HEK293 (cell line): ENCODE results near the gene PRKCD.

ENCODE experiments used
- CTCF ChIA-PET: fragments of 350-600 bp; formaldehyde crosslinking; extraction: SDS; loops from one replicate; lab custom pipeline; 2021; ENCODE audit warnings: antibody characterized with exemption; lab: Yijun Ruan, JAX
- POLR2A ChIA-PET: fragments of 300-600 bp; formaldehyde crosslinking; extraction: SDS; loops from one replicate; lab custom pipeline; 2020; ENCODE audit warnings: antibody characterized with exemption, inconsistent platforms; lab: Yijun Ruan, JAX
- H3K27ac ChIP-seq: fragments of 200-500 bp; sonication (Bioruptor generic); 2 replicates; pipeline ENCODE4 v1.5.1; 2014; ENCODE audit warnings: low read depth, low read length, control low read depth, inconsistent platforms; ENCODE audit errors: extremely low read depth
- H3K36me3 ChIP-seq, 2 experiments: fragments of 200-500 bp in 1 of 2; sonication (Bioruptor generic) in 1 of 2; 1 replicate in 1 of 2; 2 replicates in 1 of 2; pipeline ENCODE4 v1.5.1; 2014 to 2017; ENCODE audit warnings: inconsistent platforms in 2 of 2, low read length in 2 of 2; ENCODE audit not compliant: control insufficient read depth in 2 of 2, insufficient read depth in 1 of 2
- H3K4me1 ChIP-seq: fragments of 200-500 bp; sonication (Bioruptor generic); 2 replicates; pipeline ENCODE4 v1.5.1; 2014; ENCODE audit warnings: mild to moderate bottlenecking, low read length, inconsistent platforms; ENCODE audit not compliant: control insufficient read depth, insufficient read depth
- H3K4me3 ChIP-seq: 2 replicates; pipeline ENCODE4 v1.5.1; 2011; ENCODE audit warnings: low read depth, mild to moderate bottlenecking, control low read depth, low read length, moderate library complexity
- H3K9me3 ChIP-seq: fragments of 200-500 bp; sonication (Bioruptor generic); 2 replicates; pipeline ENCODE4 v1.5.1; 2014; ENCODE audit warnings: low read depth, low read length, inconsistent platforms; ENCODE audit not compliant: control insufficient read depth, insufficient read depth
- EGR2 ChIP-seq: fragments of 450-650 bp; formaldehyde crosslinking; IDR thresholded peaks from 2 replicates; pipeline ENCODE4 v1.5.1; 2016; ENCODE audit warnings: low read depth, missing biosample characterization, missing genetic modification characterization
- RBAK ChIP-seq: fragments of 450-650 bp; formaldehyde crosslinking; IDR thresholded peaks from 2 replicates; pipeline ENCODE4 v1.5.1; 2016; ENCODE audit warnings: missing biosample characterization, missing genetic modification characterization
- ZBTB1 ChIP-seq: fragments of 450-650 bp; formaldehyde crosslinking; IDR thresholded peaks from 2 replicates; pipeline ENCODE4 v1.5.1; 2016; ENCODE audit warnings: missing biosample characterization, missing genetic modification characterization
- ZEB2 ChIP-seq: fragments of 450-650 bp; formaldehyde crosslinking; IDR thresholded peaks from 2 replicates; pipeline ENCODE4 v1.5.1; 2016; ENCODE audit warnings: missing biosample characterization, missing genetic modification characterization
- ZNF146 ChIP-seq: fragments of 450-650 bp; formaldehyde crosslinking; IDR thresholded peaks from 2 replicates; pipeline ENCODE4 v1.5.1; 2016; ENCODE audit warnings: missing biosample characterization, missing genetic modification characterization
- ZNF19 ChIP-seq: fragments of 450-650 bp; formaldehyde crosslinking; IDR thresholded peaks from 2 replicates; pipeline ENCODE4; 2016; ENCODE audit warnings: missing biosample characterization, missing genetic modification characterization, low read depth
- ZNF211 ChIP-seq: fragments of 450-650 bp; formaldehyde crosslinking; IDR thresholded peaks from 2 replicates; pipeline ENCODE4 v1.5.1; 2016; ENCODE audit warnings: low read depth, missing biosample characterization, missing genetic modification characterization
- ZNF341 ChIP-seq: fragments of 450-650 bp; formaldehyde crosslinking; IDR thresholded peaks from 2 replicates; pipeline ENCODE4; 2016; ENCODE audit warnings: low read depth, missing biosample characterization, missing genetic modification characterization
- ZNF350 ChIP-seq: fragments of 450-650 bp; formaldehyde crosslinking; IDR thresholded peaks from 2 replicates; pipeline ENCODE4 v1.5.0; 2017; ENCODE audit warnings: missing biosample characterization, mild to moderate bottlenecking, missing genetic modification characterization
- ZNF404 ChIP-seq: fragments of 450-650 bp; formaldehyde crosslinking; IDR thresholded peaks from 2 replicates; pipeline ENCODE4 v1.5.1; 2017; ENCODE audit warnings: missing biosample characterization, missing genetic modification characterization
- ZNF423 ChIP-seq: fragments of 450-650 bp; formaldehyde crosslinking; IDR thresholded peaks from 2 replicates; pipeline ENCODE4 v1.5.1; 2016; ENCODE audit warnings: missing biosample characterization, missing genetic modification characterization
- ZNF473 ChIP-seq: fragments of 450-650 bp; formaldehyde crosslinking; IDR thresholded peaks from 2 replicates; pipeline ENCODE4 v1.5.1; 2017; ENCODE audit warnings: missing biosample characterization, missing genetic modification characterization
- ZNF48 ChIP-seq: fragments of 450-650 bp; formaldehyde crosslinking; IDR thresholded peaks from 2 replicates; pipeline ENCODE4 v1.5.1; 2016; ENCODE audit warnings: missing biosample characterization, missing genetic modification characterization
- ZNF530 ChIP-seq: fragments of 450-650 bp; formaldehyde crosslinking; IDR thresholded peaks from 2 replicates; pipeline ENCODE4 v1.5.1; 2016; ENCODE audit warnings: low read depth, missing biosample characterization, missing genetic modification characterization
- ZNF558 ChIP-seq: fragments of 450-650 bp; formaldehyde crosslinking; IDR thresholded peaks from 2 replicates; pipeline ENCODE4 v1.5.1; 2016; ENCODE audit warnings: missing biosample characterization, missing genetic modification characterization
- ZNF624 ChIP-seq: fragments of 450-650 bp; formaldehyde crosslinking; IDR thresholded peaks from 2 replicates; pipeline ENCODE4 v1.5.1; 2017; ENCODE audit warnings: missing biosample characterization, missing genetic modification characterization
- ZNF768 ChIP-seq: fragments of 450-650 bp; formaldehyde crosslinking; IDR thresholded peaks from 2 replicates; pipeline ENCODE4 v1.5.1; 2018; ENCODE audit warnings: missing biosample characterization, mild to moderate bottlenecking, missing genetic modification characterization
- ZSCAN23 ChIP-seq: fragments of 450-650 bp; formaldehyde crosslinking; IDR thresholded peaks from 2 replicates; pipeline ENCODE4 v1.5.1; 2016; ENCODE audit warnings: missing biosample characterization, missing genetic modification characterization
- TF ChIP-seq, protein P1 (sequence below): fragments of 450-650 bp; formaldehyde crosslinking; IDR thresholded peaks from 2 replicates; pipeline ENCODE4 v1.5.1; 2017; ENCODE audit warnings: missing biosample characterization, mild to moderate bottlenecking, missing genetic modification characterization, moderate library complexity
- TF ChIP-seq, protein P2 (sequence below): fragments of 450-650 bp; formaldehyde crosslinking; IDR thresholded peaks from 2 replicates; pipeline ENCODE4 v1.5.1; 2016; ENCODE audit warnings: missing biosample characterization, missing genetic modification characterization
- TF ChIP-seq, protein P3 (sequence below): fragments of 450-650 bp; formaldehyde crosslinking; IDR thresholded peaks from 2 replicates; pipeline ENCODE4 v1.5.1; 2016; ENCODE audit warnings: missing biosample characterization, missing genetic modification characterization, low read depth

Gene PRKCD

DNA sequence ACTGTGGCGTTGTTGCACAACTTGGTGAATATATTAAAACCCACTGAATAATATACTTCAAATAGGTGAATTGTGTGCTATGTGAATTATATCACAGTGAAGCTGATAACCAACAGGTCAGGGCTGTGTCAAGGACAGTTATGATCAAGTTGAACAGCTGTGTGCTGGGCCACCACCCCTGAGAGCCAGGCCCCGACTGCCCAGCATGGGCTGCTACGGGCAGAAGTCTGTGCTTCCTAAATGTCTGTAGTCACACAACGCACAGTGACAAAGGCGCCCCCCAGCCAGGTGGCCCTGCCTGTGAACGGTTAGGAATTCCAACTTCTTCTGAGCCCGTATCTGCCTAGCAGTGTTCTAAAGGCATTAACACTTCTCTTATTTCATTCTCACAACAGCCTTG is 62.0 kb downstream of the PRKCD start:
- ChIA-PET CTCF (interaction anchor here (0.6 to 0.7 kb wide), 2 partner anchors 29 to 375 kb away, joined by 3 read pairs; no protein-coding TSS in a partner anchor), POLR2A (no interaction called here)
- H3K4me1 ChIP-seq: no peaks in the 10 kb centered on the region
- H3K36me3 ChIP-seq: peaks cover 0 to 62% of the 10 kb centered on the region in 2 experiments; a peak in 2 of 3 replicates
- no peaks in the 10 kb centered on the region for H3K9me3 ChIP-seq
- no peak overlapping the region for H3K27ac ChIP-seq
- TF ChIP-seq ZNF341 (no peak), ZNF211 (tag by site-specific recombination) (no peak), RBAK (tag by site-specific recombination) (no peak), ZNF558 (tag by site-specific recombination) (no peak), ZNF473 (tag by site-specific recombination) (no peak), ZNF768 (no peak), ZBTB1 (tag by site-specific recombination) (no peak), ZNF423 (tag by site-specific recombination) (no peak), EGR2 (tag by site-specific recombination) (no peak), ZNF350 (no peak), ZNF624 (tag by site-specific recombination) (no peak), ZNF530 (tag by site-specific recombination) (no peak)
- TF ChIP-seq, protein P1, sequence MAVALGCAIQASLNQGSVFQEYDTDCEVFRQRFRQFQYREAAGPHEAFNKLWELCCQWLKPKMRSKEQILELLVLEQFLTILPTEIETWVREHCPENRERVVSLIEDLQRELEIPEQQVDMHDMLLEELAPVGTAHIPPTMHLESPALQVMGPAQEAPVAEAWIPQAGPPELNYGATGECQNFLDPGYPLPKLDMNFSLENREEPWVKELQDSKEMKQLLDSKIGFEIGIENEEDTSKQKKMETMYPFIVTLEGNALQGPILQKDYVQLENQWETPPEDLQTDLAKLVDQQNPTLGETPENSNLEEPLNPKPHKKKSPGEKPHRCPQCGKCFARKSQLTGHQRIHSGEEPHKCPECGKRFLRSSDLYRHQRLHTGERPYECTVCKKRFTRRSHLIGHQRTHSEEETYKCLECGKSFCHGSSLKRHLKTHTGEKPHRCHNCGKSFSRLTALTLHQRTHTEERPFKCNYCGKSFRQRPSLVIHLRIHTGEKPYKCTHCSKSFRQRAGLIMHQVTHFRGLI (tag by site-specific recombination): no peak
- TF ChIP-seq, protein P2, sequence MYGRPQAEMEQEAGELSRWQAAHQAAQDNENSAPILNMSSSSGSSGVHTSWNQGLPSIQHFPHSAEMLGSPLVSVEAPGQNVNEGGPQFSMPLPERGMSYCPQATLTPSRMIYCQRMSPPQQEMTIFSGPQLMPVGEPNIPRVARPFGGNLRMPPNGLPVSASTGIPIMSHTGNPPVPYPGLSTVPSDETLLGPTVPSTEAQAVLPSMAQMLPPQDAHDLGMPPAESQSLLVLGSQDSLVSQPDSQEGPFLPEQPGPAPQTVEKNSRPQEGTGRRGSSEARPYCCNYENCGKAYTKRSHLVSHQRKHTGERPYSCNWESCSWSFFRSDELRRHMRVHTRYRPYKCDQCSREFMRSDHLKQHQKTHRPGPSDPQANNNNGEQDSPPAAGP: no peak
- no peak overlapping the region for H3K4me3 ChIP-seq

DNA sequence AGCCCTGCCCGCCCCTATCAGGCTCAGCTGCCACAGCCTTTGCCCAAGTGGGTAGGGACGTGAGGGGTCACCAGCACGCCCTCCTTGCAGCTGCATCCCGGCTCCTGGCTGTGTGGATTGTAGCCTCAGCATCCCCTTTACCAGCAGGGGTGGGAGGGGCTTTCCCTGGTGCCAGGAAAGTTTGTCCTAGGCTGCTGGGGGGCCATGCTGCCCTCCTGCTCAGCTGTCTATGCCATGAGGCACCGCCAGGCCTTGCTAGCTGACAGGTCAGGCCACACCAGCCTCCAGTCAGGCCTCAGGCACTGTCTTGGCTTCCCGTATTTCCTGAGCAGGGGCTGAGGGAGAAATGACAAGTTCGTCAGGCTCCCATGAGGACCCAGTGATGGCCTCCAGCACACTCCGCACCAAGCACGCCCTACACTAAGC is 62.5 kb downstream of the PRKCD start:
- Histone ChIP-seq H3K4me3 (no peak overlapping the region), H3K9me3 (no peaks in the 10 kb centered on the region), H3K36me3 (peaks cover 0 to 67% of the 10 kb centered on the region in 2 experiments; a peak in 2 of 3 replicates), H3K4me1 (no peaks in the 10 kb centered on the region), H3K27ac (no peak overlapping the region)
- POLR2A ChIA-PET: no interaction called here
- TF ChIP-seq ZNF146 (tag by site-specific recombination) (no peak), ZNF19 (tag by site-specific recombination) (no peak), ZNF404 (tag by site-specific recombination) (no peak)
- TF ChIP-seq, protein P3, sequence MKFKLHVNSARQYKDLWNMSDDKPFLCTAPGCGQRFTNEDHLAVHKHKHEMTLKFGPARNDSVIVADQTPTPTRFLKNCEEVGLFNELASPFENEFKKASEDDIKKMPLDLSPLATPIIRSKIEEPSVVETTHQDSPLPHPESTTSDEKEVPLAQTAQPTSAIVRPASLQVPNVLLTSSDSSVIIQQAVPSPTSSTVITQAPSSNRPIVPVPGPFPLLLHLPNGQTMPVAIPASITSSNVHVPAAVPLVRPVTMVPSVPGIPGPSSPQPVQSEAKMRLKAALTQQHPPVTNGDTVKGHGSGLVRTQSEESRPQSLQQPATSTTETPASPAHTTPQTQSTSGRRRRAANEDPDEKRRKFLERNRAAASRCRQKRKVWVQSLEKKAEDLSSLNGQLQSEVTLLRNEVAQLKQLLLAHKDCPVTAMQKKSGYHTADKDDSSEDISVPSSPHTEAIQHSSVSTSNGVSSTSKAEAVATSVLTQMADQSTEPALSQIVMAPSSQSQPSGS (tag by site-specific recombination): no peak
- CTCF ChIA-PET: interaction anchor here (0.7 kb wide), 1 partner anchor 29 kb away, joined by 3 read pairs; no protein-coding TSS in a partner anchor

DNA sequence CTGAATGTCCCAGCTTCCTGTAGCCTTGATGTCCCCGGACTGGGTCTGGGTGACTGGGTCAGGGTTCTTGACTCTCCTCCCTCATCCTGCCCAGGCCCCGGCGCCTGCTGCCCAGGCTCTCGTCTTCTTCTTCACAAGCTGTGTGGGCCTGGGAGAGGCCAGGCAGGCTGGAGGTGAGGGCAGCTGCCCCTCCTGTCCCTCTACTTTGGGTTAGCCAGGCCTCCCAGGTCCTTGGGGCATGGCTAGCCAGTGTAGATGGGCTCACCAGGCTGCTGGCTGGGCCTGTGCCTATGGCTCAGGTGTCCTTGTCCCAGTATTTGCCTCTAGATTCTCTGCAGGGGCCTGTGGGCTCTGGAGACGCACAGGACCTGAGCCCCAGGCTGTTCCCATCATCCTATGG is 63.0 kb downstream of the PRKCD start:
- Histone ChIP-seq H3K27ac (no peak overlapping the region), H3K36me3 (peaks cover 0 to 72% of the 10 kb centered on the region in 2 experiments; a peak in 2 of 3 replicates), H3K4me3 (no peak overlapping the region), H3K9me3 (no peaks in the 10 kb centered on the region), H3K4me1 (no peaks in the 10 kb centered on the region)
- TF ChIP-seq ZNF48: no peak
- TF ChIP-seq ZSCAN23: no peak
- TF ChIP-seq ZEB2: no peak
- ChIA-PET POLR2A (no interaction called here), CTCF (no interaction called here)
